HUES6 (cell line): ENCODE data around the gene FCHO1.

Experiments
- H3K27ac ChIP-seq: 2 replicates; pipeline ENCODE4 v1.7.0; 2013; ENCODE audit warnings: low read depth, mild to moderate bottlenecking, low read length, inconsistent platforms
- H3K27me3 ChIP-seq: 2 replicates; pipeline ENCODE4 v1.6.1; 2013; ENCODE audit warnings: low read length; ENCODE audit not compliant: control insufficient read depth, insufficient read depth
- H3K36me3 ChIP-seq: 2 replicates; pipeline ENCODE4 v1.6.1; 2013; ENCODE audit warnings: low read length; ENCODE audit not compliant: control insufficient read depth, insufficient read depth
- H3K4me1 ChIP-seq: 2 replicates; pipeline ENCODE4 v1.6.1; 2013; ENCODE audit warnings: low read length; ENCODE audit not compliant: control insufficient read depth, insufficient read depth
- H3K4me3 ChIP-seq: 2 replicates; pipeline ENCODE4 v1.5.1; 2013; ENCODE audit warnings: low read depth, low read length
- H3K9ac ChIP-seq: one replicate; pipeline ENCODE4 v1.6.1; 2013; ENCODE audit warnings: mild to moderate bottlenecking, low read length
- H3K9me3 ChIP-seq: 2 replicates; pipeline ENCODE4 v1.6.1; 2013; ENCODE audit warnings: low read depth, low read length; ENCODE audit not compliant: control insufficient read depth, insufficient read depth

The FCHO1 gene, protein sequence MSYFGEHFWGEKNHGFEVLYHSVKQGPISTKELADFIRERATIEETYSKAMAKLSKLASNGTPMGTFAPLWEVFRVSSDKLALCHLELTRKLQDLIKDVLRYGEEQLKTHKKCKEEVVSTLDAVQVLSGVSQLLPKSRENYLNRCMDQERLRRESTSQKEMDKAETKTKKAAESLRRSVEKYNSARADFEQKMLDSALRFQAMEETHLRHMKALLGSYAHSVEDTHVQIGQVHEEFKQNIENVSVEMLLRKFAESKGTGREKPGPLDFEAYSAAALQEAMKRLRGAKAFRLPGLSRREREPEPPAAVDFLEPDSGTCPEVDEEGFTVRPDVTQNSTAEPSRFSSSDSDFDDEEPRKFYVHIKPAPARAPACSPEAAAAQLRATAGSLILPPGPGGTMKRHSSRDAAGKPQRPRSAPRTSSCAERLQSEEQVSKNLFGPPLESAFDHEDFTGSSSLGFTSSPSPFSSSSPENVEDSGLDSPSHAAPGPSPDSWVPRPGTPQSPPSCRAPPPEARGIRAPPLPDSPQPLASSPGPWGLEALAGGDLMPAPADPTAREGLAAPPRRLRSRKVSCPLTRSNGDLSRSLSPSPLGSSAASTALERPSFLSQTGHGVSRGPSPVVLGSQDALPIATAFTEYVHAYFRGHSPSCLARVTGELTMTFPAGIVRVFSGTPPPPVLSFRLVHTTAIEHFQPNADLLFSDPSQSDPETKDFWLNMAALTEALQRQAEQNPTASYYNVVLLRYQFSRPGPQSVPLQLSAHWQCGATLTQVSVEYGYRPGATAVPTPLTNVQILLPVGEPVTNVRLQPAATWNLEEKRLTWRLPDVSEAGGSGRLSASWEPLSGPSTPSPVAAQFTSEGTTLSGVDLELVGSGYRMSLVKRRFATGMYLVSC

DNA sequence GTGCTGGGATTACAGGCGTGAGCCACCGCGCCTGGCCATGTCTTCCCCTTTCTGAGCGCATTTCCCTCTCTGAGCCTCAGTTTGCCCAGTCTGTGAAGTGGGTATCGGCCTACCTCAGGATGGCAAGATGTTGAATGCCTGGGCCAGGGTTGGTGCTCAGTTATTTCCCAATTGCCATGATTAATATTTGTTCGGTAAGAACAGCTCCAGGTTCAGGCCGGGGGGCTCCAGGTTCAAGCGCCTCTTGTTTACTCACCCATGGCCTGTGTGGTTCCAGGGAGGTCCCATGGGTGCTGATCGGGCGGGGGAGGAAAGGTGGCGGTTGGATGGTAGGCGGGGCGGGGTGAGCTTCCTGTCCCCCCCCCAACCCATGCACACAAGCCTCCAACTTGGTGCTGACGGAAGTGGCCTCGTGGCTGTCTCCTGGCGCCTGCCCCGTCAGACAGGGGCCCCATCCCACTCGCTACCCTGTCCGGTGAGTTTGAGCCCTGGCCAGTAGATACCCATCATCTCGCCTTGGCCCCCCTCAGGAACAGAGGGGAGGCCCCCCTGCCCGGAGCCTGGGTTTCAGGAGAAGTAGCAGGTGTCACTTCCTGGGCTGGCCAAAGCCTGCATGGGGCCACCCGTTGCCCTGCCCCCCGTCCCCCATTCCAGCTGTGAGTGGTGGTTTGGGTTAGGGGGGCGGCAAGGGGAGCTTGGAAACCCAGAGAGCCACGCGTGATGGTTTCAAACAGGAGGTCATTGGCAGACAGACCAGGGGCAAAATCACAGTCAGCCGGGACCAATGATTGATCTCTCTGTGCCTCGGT lies at the start of gene FCHO1:
FCHO1 (plus strand) TSS at position 375 of the 809 bp plus-strand sequence. CDS start 3,688 bp downstream, outside the sequence.
- Histone ChIP-seq H3K27ac (no peak within 1 kb of the TSS), H3K9ac (no peak within 1 kb of the TSS), H3K36me3 (no peaks in the 10 kb centered on the region), H3K27me3 (no peaks in the 10 kb centered on the region), H3K4me1 (peaks cover 4% of the 10 kb centered on the region; the same call in 1 of the 2 replicates), H3K9me3 (no peaks in the 10 kb centered on the region), H3K4me3 (no peak within 1 kb of the TSS)

DNA sequence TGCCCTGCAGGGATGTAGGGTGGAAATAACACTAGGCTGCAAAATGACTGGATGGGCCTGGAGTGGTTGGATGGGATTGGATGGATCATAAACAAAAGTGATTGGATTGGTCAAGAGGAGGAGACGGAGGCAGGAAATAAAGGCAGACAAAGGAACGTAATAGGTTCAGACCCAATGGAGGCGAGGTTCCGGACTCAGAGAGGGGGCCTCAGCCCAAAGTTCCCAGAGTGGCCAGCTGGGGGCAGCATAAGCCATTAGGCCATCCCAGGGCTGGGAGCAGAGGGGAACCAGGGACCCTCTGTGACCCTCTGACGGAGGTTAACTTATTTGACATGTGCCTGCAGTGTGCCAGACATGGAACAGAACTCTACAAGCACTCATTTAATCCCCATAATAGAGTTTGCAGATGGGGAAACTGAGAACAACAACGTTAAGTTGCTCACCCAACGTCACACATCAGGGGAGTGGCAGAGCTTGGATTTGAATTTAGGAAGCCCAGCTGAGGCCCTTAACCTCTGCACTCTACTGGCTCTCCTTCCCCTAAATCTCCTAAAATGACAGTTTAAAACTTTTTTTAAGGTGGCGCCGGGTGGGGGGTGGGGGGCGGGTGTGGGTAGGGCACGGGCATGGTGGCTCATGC lies 47.3 kb upstream of the FCHO1 start:
- peaks cover 3% of the 10 kb centered on the region; the same call in 1 of the 2 replicates for H3K4me1 ChIP-seq
- no peaks in the 10 kb centered on the region for H3K9me3 ChIP-seq
- 0 out of 2 replicates have a peak, but pooled peaks cover 4% of the 10 kb centered on the region for H3K27me3 ChIP-seq
- H3K9ac ChIP-seq: no peak overlapping the region
- H3K36me3 ChIP-seq: no peaks in the 10 kb centered on the region
- no peak overlapping the region for H3K27ac ChIP-seq
- no peak overlapping the region for H3K4me3 ChIP-seq

DNA sequence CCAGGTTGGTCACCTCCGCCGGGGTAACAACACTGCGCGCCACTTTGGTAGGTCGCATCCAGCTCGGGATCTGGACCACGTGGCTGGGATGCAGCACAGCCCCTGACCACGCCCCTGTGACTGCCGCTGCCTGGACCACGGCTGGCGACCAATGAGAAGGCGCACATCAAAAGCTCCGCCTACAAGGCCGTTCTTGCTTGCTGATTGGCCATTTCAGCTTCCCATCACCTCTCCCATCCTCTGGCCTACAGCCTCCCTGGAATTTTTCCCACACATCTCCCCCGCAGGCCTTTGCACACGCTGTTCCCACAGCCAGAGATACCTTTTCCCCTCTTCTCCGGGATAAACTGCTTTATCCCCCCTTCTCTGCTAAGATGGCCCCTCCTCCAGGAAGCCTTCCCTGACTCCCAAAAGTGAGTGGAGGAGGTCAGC lies 44.5 kb upstream of the FCHO1 start:
- H3K27ac ChIP-seq: no peak overlapping the region
- peak overlapping the region; percentile 41 for H3K4me3 ChIP-seq
- peaks cover 3% of the 10 kb centered on the region; the same call in 1 of the 2 replicates for H3K4me1 ChIP-seq
- no peaks in the 10 kb centered on the region for H3K9me3 ChIP-seq
- 0 out of 2 replicates have a peak, but pooled peaks cover 4% of the 10 kb centered on the region for H3K27me3 ChIP-seq
- H3K36me3 ChIP-seq: no peaks in the 10 kb centered on the region
- H3K9ac ChIP-seq: no peak overlapping the region

DNA sequence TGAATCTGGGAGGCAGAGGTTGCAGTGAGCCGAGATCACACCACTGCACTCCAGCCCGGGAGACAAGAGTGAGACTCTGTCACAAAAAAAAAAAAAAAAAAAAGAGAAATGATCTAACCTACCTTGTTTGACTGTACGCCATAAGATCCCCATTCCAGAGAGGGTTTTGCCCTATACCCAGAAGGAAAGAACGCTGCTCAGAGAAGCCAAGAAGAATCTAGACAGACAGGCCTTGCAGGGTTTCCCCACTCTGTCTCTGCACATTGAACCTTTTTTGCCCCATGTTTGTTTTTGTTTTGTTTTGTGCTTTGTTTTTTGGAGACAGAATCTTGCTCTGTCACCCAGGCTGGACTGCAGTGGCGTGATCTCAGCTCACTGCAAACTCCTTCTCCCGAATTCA lies 39.4 kb upstream of the FCHO1 start:
- Histone ChIP-seq H3K36me3 (no peaks in the 10 kb centered on the region), H3K4me3 (no peak overlapping the region), H3K9me3 (no peaks in the 10 kb centered on the region), H3K9ac (no peak overlapping the region), H3K27me3 (no peaks in the 10 kb centered on the region), H3K27ac (no peak overlapping the region), H3K4me1 (no peaks in the 10 kb centered on the region)

DNA sequence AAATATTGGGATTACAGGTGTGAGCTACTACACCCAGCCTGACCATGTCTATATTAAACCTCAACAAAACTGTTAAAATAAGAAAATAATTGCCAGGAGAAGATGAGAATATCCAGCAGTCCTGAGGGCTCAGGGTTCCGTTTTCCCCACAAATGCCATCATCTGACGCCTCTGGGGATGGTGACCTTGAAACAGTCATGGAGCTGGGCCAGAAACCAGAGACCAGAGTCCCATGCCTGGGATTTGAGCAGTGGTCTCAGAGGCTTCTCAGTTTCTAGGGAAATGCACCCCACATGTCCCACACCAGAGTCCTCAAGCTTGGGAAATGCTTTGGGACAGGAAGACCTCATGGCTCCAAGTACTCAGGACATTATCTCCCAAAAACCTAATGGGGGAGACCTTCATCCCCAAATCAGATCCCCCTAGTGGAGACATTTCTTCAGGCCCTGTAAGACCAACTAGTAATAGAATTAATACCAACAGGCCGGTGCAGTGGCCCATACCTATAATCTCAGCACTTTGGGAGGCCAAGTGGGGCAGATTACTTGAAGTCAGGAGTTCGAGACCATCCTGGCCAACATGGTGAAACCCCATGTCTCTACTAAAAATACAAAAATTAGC lies 34.9 kb upstream of the FCHO1 start:
- no peak overlapping the region for H3K4me3 ChIP-seq
- H3K36me3 ChIP-seq: peaks cover 6% of the 10 kb centered on the region
- no peak overlapping the region for H3K27ac ChIP-seq
- H3K9me3 ChIP-seq: no peaks in the 10 kb centered on the region
- H3K27me3 ChIP-seq: no peaks in the 10 kb centered on the region
- no peak overlapping the region for H3K9ac ChIP-seq
- peaks cover 16% of the 10 kb centered on the region for H3K4me1 ChIP-seq

DNA sequence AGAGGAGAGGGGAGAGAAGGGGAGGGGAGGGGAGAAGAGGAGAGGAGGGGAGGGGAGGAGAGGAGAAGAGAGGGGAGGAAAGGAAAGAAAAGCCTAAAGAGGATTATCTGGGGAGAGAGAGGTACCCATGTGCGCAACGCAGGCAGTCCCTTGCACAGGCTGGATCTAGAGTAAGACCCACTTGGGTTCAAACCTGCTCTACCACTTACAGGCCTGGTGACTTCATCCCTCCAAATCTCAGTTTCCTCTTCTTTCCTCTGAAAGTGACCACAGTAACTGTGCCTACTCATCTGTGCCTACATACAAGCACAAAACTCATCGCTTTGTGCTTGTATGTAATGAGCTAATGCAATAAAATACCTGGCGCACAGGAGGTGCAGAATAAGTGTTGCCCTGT lies 32.7 kb upstream of the FCHO1 start:
- H3K27me3 ChIP-seq: no peaks in the 10 kb centered on the region
- peak overlapping the region; percentile 9 for H3K9ac ChIP-seq
- H3K4me1 ChIP-seq: peaks cover 16% of the 10 kb centered on the region
- H3K36me3 ChIP-seq: peaks cover 15% of the 10 kb centered on the region
- peak overlapping the region; percentile 4; the same call in 1 of the 2 replicates for H3K27ac ChIP-seq
- H3K4me3 ChIP-seq: peak overlapping the region; percentile 77
- no peaks in the 10 kb centered on the region for H3K9me3 ChIP-seq

DNA sequence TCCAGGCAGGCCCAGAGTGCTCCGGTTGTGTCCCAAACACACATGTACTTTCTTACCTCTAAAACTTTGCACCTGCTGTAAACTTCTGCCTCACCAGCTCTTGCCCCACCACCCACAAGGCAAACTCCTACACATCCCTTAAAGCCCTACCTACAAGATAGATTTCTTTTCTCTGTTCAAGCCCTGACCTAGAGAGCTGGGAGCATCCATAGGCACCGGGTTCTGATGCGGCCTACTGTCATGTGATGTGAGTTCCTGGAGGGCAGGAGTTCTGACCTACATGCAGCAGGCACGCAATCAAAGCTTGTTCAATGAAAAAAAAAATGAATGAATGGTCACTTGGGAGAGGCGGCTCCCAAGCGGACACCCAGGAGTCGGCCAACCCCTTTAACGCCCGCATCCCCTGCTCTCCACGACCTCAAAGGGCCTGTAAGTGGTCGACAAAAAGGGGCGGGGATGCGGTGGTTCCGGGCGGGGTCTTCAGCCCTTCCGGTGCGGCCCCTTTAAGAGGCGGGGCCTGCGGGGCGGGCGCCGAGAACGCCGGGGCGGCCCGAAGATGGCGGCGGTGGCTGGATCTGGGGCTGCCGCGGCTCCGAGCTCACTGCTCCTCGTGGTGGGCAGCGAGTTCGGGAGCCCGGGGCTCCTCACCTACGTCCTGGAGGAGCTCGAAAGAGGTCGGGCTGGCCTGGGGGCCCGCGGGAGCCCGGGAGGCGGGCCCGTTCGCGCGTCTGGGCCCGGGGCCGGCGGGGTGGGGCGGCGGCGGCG lies 32.1 kb upstream of the FCHO1 start, which contains the start of gene MAP1S:
MAP1S (plus strand) TSS at position 534 of the 765 bp plus-strand sequence; CDS start at position 557, 23 bp downstream.
- H3K27me3 ChIP-seq: no peaks in the 10 kb centered on the region
- H3K9me3 ChIP-seq: no peaks in the 10 kb centered on the region
- peak within 1 kb of the TSS; percentile 4; the same call in 1 of the 2 replicates for H3K27ac ChIP-seq
- peak within 1 kb of the TSS; percentile 77 for H3K4me3 ChIP-seq
- H3K9ac ChIP-seq: peak within 1 kb of the TSS; percentile 64
- H3K4me1 ChIP-seq: peaks cover 16% of the 10 kb centered on the region
- peaks cover 21% of the 10 kb centered on the region for H3K36me3 ChIP-seq

DNA sequence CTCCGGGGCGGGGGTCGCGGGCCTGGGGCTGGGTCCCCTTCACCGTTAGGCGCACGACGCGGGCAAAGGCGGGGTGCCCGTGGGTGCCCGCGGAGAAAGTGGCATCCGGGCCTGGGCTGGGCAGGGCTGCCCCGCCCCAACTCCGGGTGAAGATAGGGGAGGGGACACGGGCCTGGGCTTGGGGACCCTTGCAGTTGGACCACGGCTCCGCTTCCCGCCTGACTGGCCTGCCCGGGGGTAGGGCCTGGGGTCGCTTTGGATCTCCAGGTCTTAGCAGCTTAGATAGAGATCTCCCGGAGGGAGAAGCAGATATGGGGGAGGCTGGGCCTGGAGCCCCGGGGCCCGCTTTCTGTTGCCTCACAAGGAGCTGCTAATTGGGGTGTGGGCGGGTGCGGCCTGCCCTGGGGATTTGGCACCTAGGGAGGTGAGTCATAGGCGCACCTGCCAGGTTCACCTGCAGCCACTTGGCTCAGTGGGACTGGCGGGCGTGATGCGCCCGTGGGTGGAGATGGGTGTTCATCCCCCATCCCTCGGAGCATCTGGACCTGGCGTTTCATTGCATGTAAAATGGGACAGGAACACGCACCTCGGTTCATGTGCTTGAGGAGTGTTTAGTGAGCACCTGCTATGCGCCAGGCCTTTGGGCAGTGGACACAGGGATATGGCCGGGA lies 31.4 kb upstream of the FCHO1 start:
- Histone ChIP-seq H3K27me3 (no peaks in the 10 kb centered on the region), H3K27ac (no peak overlapping the region), H3K4me3 (peak overlapping the region; percentile 77), H3K36me3 (peaks cover 28% of the 10 kb centered on the region), H3K9ac (peak overlapping the region; percentile 64), H3K4me1 (peaks cover 16% of the 10 kb centered on the region), H3K9me3 (no peaks in the 10 kb centered on the region)

DNA sequence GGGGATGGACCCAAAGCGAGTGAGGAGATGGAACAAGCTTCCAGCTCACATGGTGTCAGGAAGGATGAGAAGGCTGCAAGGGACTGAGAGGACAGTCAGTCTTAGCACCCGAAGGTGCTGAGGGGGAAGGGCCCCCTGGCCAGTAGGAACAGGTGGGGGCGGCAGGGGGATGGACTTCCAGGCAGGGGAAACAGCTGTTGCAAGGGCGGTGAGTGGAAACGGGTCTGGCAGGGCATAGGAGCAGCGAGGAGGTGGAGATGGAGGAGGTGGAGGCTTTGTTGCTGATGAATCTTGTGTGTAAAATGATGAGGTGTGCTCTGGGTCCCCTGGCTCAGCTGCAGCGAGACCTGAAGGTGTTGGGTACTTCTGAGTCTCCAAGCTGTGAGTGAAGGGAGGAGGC lies 30.8 kb upstream of the FCHO1 start:
- Histone ChIP-seq H3K9me3 (no peaks in the 10 kb centered on the region), H3K27me3 (no peaks in the 10 kb centered on the region), H3K9ac (no peak overlapping the region)

More for the DNA sequence above, 30.8 kb upstream of the FCHO1 start:
- Histone ChIP-seq H3K4me3 (peak overlapping the region; percentile 77), H3K27ac (no peak overlapping the region), H3K36me3 (peaks cover 34% of the 10 kb centered on the region), H3K4me1 (peaks cover 16% of the 10 kb centered on the region)
